Liver (tissue), 3 donors: ENCODE data around the gene CRY1.

Experiments used
- ATF3 ChIP-seq: IDR thresholded peaks from 2 replicates; pipeline ENCODE4 v1.6.1; 2016; ENCODE audit warnings: antibody characterized with exemption
- CTCF ChIP-seq: fragments of 150-350 bp; IDR thresholded peaks from 2 replicates; pipeline ENCODE4 v1.5.1; 2017; ENCODE audit warnings: improper control_type of control experiment, low read depth, low read length; ENCODE audit not compliant: missing input control
- EGR1 ChIP-seq, 2 donors: IDR thresholded peaks; 2 replicates each; pipeline ENCODE4 v1.6.1; 2016 to 2018; ENCODE audit warnings: antibody characterized with exemption in 2 of 2, low read depth in 2 of 2
- GABPA ChIP-seq, 2 donors: IDR thresholded peaks in 1 of 2; conservative IDR thresholded peaks in 1 of 2; 2 replicates each; pipeline ENCODE4 v1.6.1; 2016; ENCODE audit warnings: antibody characterized with exemption in 2 of 2, mild to moderate bottlenecking in 1 of 2, moderate library complexity in 1 of 2
- MAX ChIP-seq: IDR thresholded peaks from 2 replicates; pipeline ENCODE4 v1.6.1; 2016; ENCODE audit warnings: antibody characterized with exemption
- RAD21 ChIP-seq, 2 donors: IDR thresholded peaks; 2 replicates each; pipeline ENCODE4 v1.6.1; 2016; ENCODE audit warnings: antibody characterized with exemption in 2 of 2, mild to moderate bottlenecking in 2 of 2
- RXRA ChIP-seq, 2 donors: IDR thresholded peaks; 2 replicates each; pipeline ENCODE4 v1.6.1; 2017 to 2018; ENCODE audit warnings: antibody characterized with exemption in 2 of 2, mild to moderate bottlenecking in 1 of 2
- ZBTB33 ChIP-seq: IDR thresholded peaks from 2 replicates; pipeline ENCODE4 v1.6.1; 2016; ENCODE audit warnings: antibody characterized with exemption
- donor health status: healthy.
- donor health status: healthy.

DNA sequence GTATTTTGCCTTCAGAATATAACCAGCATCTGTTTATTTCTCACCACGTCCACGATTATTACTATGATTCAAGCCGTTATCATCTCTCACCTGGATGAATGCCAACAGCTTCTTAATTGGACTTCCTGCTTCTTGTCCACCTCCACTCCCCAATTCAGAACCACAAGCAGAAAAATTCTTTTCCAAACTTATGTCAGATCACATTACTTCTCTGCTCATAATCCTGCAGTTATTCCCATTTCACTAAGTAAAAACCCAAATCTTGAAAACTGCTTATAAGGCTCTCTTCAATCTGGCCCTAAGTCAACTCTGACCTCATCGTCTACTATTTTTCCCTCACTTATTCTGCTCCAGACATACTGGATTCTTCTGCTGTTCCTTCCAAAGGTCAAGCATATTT lies 2.0 kb downstream of the CRY1 start:
- TF ChIP-seq EGR1 (IDR thresholded peaks at IDR 0.05; ENCODE audit: low read depth in 2 of 2) (no peak), RAD21 (IDR thresholded peaks at IDR 0.05) (no peak), MAX (no peak), RXRA (IDR thresholded peaks at IDR 0.05) (no peak), CTCF (no peak), ZBTB33 (no peak), ATF3 (no peak), GABPA (IDR thresholded peaks at IDR 0.05 in 1 of 2, conservative IDR thresholded peaks at IDR 0.05 in 1 of 2) (no peak)
